Effector memory CD4-positive, alpha-beta T cell (primary cell): ENCODE results near the gene PLBD1.

ENCODE experiments used
- DNase-seq, 3 donors: peaks; one replicate each; pipeline ENCODE4 v3.0.0-alpha.2; 2020
- H3K27ac ChIP-seq: 2 replicates; pipeline ENCODE4 v1.7.0; 2013; ENCODE audit warnings: mild to moderate bottlenecking, low read length, moderate library complexity; ENCODE audit not compliant: insufficient read depth, poor library complexity, severe bottlenecking
- H3K27me3 ChIP-seq: replicated peaks from 2 replicates; pipeline ENCODE4 v1.7.0; 2013; ENCODE audit warnings: mild to moderate bottlenecking, low read length; ENCODE audit not compliant: insufficient read depth, control insufficient read depth, poor library complexity, severe bottlenecking
- H3K36me3 ChIP-seq: 2 replicates; pipeline ENCODE4 v1.7.0; 2013; ENCODE audit warnings: mild to moderate bottlenecking, low read length, moderate library complexity; ENCODE audit not compliant: control insufficient read depth, insufficient read depth
- H3K4me1 ChIP-seq: 2 replicates; pipeline ENCODE4 v1.7.0; 2013; ENCODE audit warnings: low read length, mild to moderate bottlenecking; ENCODE audit not compliant: control insufficient read depth, insufficient read depth, poor library complexity, severe bottlenecking
- H3K4me3 ChIP-seq: 2 replicates; pipeline ENCODE4 v1.7.0; 2013; ENCODE audit warnings: low read length, low read depth, mild to moderate bottlenecking; ENCODE audit not compliant: insufficient read depth, poor library complexity, severe bottlenecking
- H3K9me3 ChIP-seq: 2 replicates; pipeline ENCODE4 v1.7.0; 2013; ENCODE audit warnings: mild to moderate bottlenecking, low read length, moderate library complexity; ENCODE audit not compliant: control insufficient read depth

PLBD1 gene

GRCh38 chr12:14510574-14510973 is 57.1 kb downstream of the PLBD1 start:
- no peaks in the 10 kb centered on the region for H3K9me3 ChIP-seq
- H3K36me3 ChIP-seq: no peaks in the 10 kb centered on the region
- no peak overlapping the region for H3K4me3 ChIP-seq
- H3K27ac ChIP-seq: no peak overlapping the region
- DNase-seq: no peak
- H3K27me3 ChIP-seq: no peaks in the 10 kb centered on the region
- no peaks in the 10 kb centered on the region for H3K4me1 ChIP-seq

- H3K9me3 ChIP-seq: no peaks in the 10 kb centered on the region
- no peaks in the 10 kb centered on the region for H3K4me1 ChIP-seq
- DNase-seq: no peak
- H3K27me3 ChIP-seq: no peaks in the 10 kb centered on the region
- peaks cover 11% of the 10 kb centered on the region for H3K36me3 ChIP-seq
- no peak overlapping the region for H3K4me3 ChIP-seq
- H3K27ac ChIP-seq: no peak overlapping the region
These were observed 61.8 kb downstream of the PLBD1 start for GRCh38 chr12:14505626-14506596.

- Histone ChIP-seq H3K27ac (no peak overlapping the region), H3K9me3 (no peaks in the 10 kb centered on the region), H3K4me1 (peaks cover 2% of the 10 kb centered on the region), H3K27me3 (no peaks in the 10 kb centered on the region), H3K4me3 (no peak overlapping the region), H3K36me3 (peaks cover 72% of the 10 kb centered on the region)
- DNase-seq: no peak
These were observed 72.4 kb downstream of the PLBD1 start for GRCh38 chr12:14495326-14495725.

- Histone ChIP-seq H3K4me3 (no peak overlapping the region), H3K36me3 (peaks cover 78% of the 10 kb centered on the region), H3K4me1 (no peaks in the 10 kb centered on the region), H3K27me3 (no peaks in the 10 kb centered on the region), H3K9me3 (no peaks in the 10 kb centered on the region), H3K27ac (no peak overlapping the region)
- no peak for DNase-seq
These were observed 84.8 kb downstream of the PLBD1 start for GRCh38 chr12:14482886-14483285.

GRCh38 chr12:14482361-14482760 is 85.3 kb downstream of the PLBD1 start:
- H3K36me3 ChIP-seq: peaks cover 73% of the 10 kb centered on the region
- H3K9me3 ChIP-seq: no peaks in the 10 kb centered on the region
- no peak overlapping the region for H3K27ac ChIP-seq
- H3K4me1 ChIP-seq: no peaks in the 10 kb centered on the region
- DNase-seq: no peak
- no peaks in the 10 kb centered on the region for H3K27me3 ChIP-seq
- no peak overlapping the region for H3K4me3 ChIP-seq

GRCh38 chr12:14481201-14481600 is 86.5 kb downstream of the PLBD1 start:
- Histone ChIP-seq H3K27ac (no peak overlapping the region), H3K36me3 (peaks cover 63% of the 10 kb centered on the region), H3K4me3 (no peak overlapping the region), H3K9me3 (no peaks in the 10 kb centered on the region), H3K27me3 (no peaks in the 10 kb centered on the region), H3K4me1 (no peaks in the 10 kb centered on the region)
- DNase-seq: no peak

- Histone ChIP-seq H3K36me3 (peaks cover 65% of the 10 kb centered on the region), H3K27me3 (no peaks in the 10 kb centered on the region), H3K27ac (no peak overlapping the region), H3K4me3 (no peak overlapping the region), H3K9me3 (peaks cover 5% of the 10 kb centered on the region), H3K4me1 (no peaks in the 10 kb centered on the region)
- no peak for DNase-seq
These were observed 88.7 kb downstream of the PLBD1 start for GRCh38 chr12:14479004-14479403.

GRCh38 chr12:14473707-14474287 is 93.9 kb downstream of the PLBD1 start:
- no peaks in the 10 kb centered on the region for H3K4me1 ChIP-seq
- H3K27ac ChIP-seq: no peak overlapping the region
- H3K4me3 ChIP-seq: no peak overlapping the region
- no peaks in the 10 kb centered on the region for H3K27me3 ChIP-seq
- peaks cover 11% of the 10 kb centered on the region for H3K9me3 ChIP-seq
- H3K36me3 ChIP-seq: peaks cover 61% of the 10 kb centered on the region
- no peak for DNase-seq

GRCh38 chr12:14471497-14471896 is 96.2 kb downstream of the PLBD1 start:
- H3K4me1 ChIP-seq: no peaks in the 10 kb centered on the region
- H3K36me3 ChIP-seq: peaks cover 73% of the 10 kb centered on the region
- no peak for DNase-seq
- no peaks in the 10 kb centered on the region for H3K27me3 ChIP-seq
- H3K4me3 ChIP-seq: no peak overlapping the region
- H3K27ac ChIP-seq: no peak overlapping the region
- peaks cover 11% of the 10 kb centered on the region for H3K9me3 ChIP-seq

GRCh38 chr12:14460212-14460841 is 107.4 kb downstream of the PLBD1 start:
- Histone ChIP-seq H3K4me1 (peaks cover 7% of the 10 kb centered on the region), H3K4me3 (no peak overlapping the region), H3K27me3 (no peaks in the 10 kb centered on the region), H3K36me3 (peaks cover 39% of the 10 kb centered on the region), H3K27ac (no peak overlapping the region), H3K9me3 (no peaks in the 10 kb centered on the region)
- no peak for DNase-seq
